ENCODE results near the gene HACD1. TPM values are rescaled to one million over a fixed set of nuclear protein-coding genes. Genes with fewer than 3 reads are reported as not detected.

Gene HACD1, protein sequence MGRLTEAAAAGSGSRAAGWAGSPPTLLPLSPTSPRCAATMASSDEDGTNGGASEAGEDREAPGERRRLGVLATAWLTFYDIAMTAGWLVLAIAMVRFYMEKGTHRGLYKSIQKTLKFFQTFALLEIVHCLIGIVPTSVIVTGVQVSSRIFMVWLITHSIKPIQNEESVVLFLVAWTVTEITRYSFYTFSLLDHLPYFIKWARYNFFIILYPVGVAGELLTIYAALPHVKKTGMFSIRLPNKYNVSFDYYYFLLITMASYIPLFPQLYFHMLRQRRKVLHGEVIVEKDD
- 100 to 1,000 TPM; 101 to 143 TPM for total RNA-seq

DNA sequence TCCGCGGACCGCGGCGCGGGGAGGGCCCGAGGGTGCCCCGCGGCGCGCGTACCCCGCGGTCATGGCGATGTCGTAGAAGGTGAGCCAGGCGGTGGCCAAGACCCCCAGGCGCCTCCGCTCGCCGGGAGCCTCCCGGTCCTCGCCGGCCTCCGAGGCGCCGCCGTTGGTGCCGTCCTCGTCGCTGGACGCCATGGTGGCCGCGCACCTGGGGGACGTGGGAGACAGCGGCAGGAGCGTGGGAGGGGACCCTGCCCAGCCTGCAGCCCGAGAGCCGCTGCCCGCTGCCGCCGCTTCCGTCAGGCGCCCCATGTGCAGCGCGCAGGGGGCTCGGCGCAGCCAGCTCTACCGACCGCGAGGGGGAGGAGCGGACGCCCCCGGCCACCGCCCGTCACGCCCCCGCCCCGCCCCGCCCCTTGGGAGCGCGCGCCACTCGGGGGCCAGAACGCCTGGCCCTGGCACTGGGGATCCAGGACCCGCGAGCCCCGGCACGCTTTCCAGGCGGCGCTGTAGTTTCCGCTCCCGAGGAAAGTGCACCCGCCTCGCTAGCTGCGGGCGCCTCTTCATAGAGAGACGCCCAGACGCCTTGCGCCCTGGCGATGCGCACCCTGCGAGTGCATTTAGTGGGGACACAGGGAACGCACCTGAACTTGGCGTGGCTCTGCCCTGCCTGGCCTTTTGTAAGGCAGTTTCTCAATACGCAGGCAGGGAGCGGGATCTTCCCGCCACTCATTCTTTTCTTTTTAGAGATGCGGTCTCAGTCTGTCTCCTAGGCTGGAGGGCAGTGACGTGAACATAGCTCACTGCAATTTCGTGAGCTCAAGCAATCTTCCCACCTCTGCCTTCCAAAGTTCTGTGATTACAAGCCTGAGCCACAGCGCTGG is at the start of gene HACD1:
Gene HACD1 (minus strand): TSS at position 344 of the 881 bp plus-strand sequence. CDS start 35 bp downstream, at position 309.
- Histone ChIP-seq H3K4me1 (peaks cover 0 to 16% of the 10 kb centered on the region in 2 donors), H3K36me3 (peaks cover 10% of the 10 kb centered on the region), H3K4me3 (peak within 1 kb of the TSS; percentile 72 to 75), H3K27ac (peak within 1 kb of the TSS; percentile 91 to 99), H3K9me3 (no peaks in the 10 kb centered on the region), H3K27me3 (no peaks in the 10 kb centered on the region)
- peak in 1 of 2 donors; percentile 59 for TF ChIP-seq CTCF (IDR thresholded peaks at IDR 0.05)
- DNase-seq (ENCODE audit: low spot score) = peak; percentile 70

DNA sequence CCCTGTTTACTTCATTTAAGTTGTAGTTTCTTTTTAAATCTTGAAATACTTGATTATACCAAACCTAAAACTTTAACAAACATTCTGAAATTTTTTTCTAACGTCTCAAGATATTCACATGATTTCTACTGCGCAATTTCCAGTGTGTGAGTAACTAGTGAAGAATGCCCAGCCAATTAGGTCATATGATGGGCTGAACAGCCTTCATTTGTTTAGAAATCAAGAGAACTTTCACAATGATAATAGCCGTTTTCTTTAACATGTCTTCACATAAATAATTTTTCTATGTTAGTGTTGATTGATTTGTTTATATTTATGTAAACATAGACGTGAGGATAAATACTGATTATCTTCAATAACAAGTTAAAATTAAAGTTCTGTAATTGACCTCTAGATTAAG is 48.6 kb upstream of the HACD1 start:
- TF ChIP-seq CTCF (IDR thresholded peaks at IDR 0.05) = no peak
- no peak overlapping the region for H3K4me3 ChIP-seq
- no peak for DNase-seq (ENCODE audit: low spot score)
- no peaks in the 10 kb centered on the region for H3K27me3 ChIP-seq
- no peaks in the 10 kb centered on the region for H3K9me3 ChIP-seq
- peaks cover 5% of the 10 kb centered on the region for H3K36me3 ChIP-seq
- peak overlapping the region; percentile 72 to 75 for H3K27ac ChIP-seq
- peaks cover 0 to 31% of the 10 kb centered on the region in 2 donors for H3K4me1 ChIP-seq

- no peaks in the 10 kb centered on the region for H3K27me3 ChIP-seq
- H3K9me3 ChIP-seq = no peaks in the 10 kb centered on the region
- no peak for TF ChIP-seq CTCF (IDR thresholded peaks at IDR 0.05)
- H3K4me3 ChIP-seq = no peak overlapping the region
- H3K4me1 ChIP-seq = peaks cover 0 to 30% of the 10 kb centered on the region in 2 donors
- peaks cover 5% of the 10 kb centered on the region for H3K36me3 ChIP-seq
- no peak for DNase-seq (ENCODE audit: low spot score)
- peak overlapping the region in 1 of 2 donors; percentile 26 for H3K27ac ChIP-seq
Observed at GRCh38 chr10:17663450-17663849, 46.3 kb upstream of the HACD1 start.

- DNase-seq (ENCODE audit: low spot score) = no peak
- no peaks in the 10 kb centered on the region for H3K9me3 ChIP-seq
- H3K4me3 ChIP-seq = no peak overlapping the region
- H3K27me3 ChIP-seq = no peaks in the 10 kb centered on the region
- H3K36me3 ChIP-seq = peaks cover 5% of the 10 kb centered on the region
- H3K4me1 ChIP-seq = peaks cover 0 to 21% of the 10 kb centered on the region in 2 donors
- H3K27ac ChIP-seq = peak overlapping the region; percentile 8 to 26
- no peak for TF ChIP-seq CTCF (IDR thresholded peaks at IDR 0.05)
Observed at GRCh38 chr10:17662193-17663138, 45.3 kb upstream of the HACD1 start.

DNA sequence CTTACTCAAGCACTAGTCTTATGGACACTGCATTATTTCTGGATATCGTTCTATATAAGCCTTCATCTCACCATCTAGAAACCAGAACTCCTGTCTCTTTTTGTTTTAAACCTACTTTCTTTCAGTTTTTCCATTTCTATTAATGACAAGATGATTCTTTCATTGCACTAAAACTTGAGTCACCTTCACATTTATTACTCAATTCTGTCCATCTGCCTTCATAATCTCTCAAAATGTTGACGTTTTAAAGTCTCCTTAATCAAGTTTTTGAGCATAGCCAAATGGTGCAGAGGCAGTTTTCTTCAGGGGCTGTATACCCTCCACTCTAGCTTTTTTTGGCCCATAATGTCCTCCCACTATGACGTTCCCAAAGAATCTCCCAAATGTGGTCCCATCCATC is 44.3 kb upstream of the HACD1 start:
- DNase-seq (ENCODE audit: low spot score) = no peak
- Histone ChIP-seq H3K9me3 (no peaks in the 10 kb centered on the region), H3K27ac (no peak overlapping the region), H3K4me1 (peaks cover 0 to 26% of the 10 kb centered on the region in 2 donors), H3K4me3 (no peak overlapping the region), H3K36me3 (peaks cover 5% of the 10 kb centered on the region), H3K27me3 (no peaks in the 10 kb centered on the region)
- TF ChIP-seq CTCF (IDR thresholded peaks at IDR 0.05) = no peak

All from right atrium auricular region (tissue), 2 donors.